Mucosa of gallbladder (tissue), 1 donor: ENCODE measurements around the gene VPS26A. TPM values are rescaled to one million over a fixed set of nuclear protein-coding genes. Genes with fewer than 3 reads are reported as not detected.

Source experiments
- DNase-seq: peaks from one replicate; pipeline ENCODE4 v3.0.0-alpha.2; 2020; ENCODE audit warnings: low spot score
- total RNA-seq: library from RNA; stranded (reverse); gene quantifications from one replicate; pipeline ENCODE4 v1.2.1, GENCODE V29; 2021
- donor health status: DM: no; HTN: no; CAD: no.

VPS26A gene
- total RNA-seq, result 39.7 TPM

DNA sequence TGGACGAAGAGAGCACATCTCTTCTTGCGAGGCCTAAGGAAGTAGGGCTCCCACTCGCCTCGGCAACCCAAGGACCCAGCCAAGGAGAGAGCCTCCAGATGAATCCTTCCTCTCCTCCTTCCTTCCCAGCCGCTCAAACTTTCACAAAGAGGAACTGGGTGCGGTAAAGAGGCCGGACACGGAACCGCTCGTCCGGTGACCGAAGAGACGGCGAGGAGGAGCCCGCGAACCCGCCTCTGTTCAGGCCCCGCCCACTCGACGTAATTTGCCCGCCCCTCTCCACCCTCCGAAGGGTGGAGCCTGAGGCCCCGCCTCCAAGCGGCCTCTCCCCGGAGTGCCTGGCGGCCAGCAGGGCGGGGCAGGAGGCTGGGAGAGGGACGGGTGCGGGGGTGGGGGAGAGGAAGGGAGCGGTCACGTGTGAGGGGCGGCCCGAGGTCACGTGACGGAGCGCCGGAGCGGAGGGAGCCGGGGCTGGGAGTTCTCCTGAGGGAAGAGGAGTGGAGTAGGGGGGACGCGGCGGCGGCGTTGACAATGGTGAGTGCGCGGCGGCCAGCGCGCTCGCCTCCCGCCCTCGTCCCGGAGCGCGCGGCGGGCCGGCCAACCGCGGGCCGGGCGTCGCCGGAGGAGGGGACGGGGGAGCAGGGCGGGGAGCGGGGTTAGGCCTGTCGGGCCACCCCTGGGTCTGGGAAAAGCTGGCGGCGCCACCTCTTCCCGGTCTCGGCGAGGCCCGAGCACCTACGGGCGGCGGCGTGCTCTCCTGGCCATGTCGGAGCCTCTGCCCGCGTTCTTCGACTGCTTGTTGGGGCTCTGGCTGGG, at the start of gene VPS26A:
Gene VPS26A (plus strand): TSS at position 432 of the 816 bp plus-strand sequence. CDS start 100 bp downstream, at position 532.
- DNase-seq, result peak; percentile 99

GRCh38 chr10:69074532-69074931, 49.4 kb upstream of the VPS26A start:
- DNase-seq, result no peak

- DNase-seq, result no peak
Measured at GRCh38 chr10:69075431-69075830, 48.5 kb upstream of the VPS26A start.

DNA sequence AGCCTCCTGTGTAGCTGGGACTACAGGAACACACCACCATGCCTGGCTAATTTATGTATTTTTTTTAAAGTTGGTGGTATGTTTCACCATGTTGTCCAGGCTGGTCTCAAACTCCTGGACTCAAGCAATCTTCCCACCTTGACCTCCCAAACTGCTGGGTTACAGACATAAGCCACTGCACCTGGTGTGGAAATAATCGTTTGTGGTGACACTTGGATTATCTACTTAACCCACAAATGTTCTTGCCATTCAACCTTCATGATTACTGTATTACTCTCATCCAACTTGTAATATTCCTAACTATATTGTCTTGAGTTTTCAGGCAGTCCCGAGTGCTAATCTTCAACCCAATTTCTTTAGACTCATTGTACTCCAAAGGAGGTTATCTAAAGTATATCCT, 45.7 kb upstream of the VPS26A start:
- DNase-seq, result no peak

- DNase-seq, result no peak
Measured at GRCh38 chr10:69080226-69080625, 43.8 kb upstream of the VPS26A start.

GRCh38 chr10:69086001-69086509, 37.9 kb upstream of the VPS26A start:
- no peak for DNase-seq

DNA sequence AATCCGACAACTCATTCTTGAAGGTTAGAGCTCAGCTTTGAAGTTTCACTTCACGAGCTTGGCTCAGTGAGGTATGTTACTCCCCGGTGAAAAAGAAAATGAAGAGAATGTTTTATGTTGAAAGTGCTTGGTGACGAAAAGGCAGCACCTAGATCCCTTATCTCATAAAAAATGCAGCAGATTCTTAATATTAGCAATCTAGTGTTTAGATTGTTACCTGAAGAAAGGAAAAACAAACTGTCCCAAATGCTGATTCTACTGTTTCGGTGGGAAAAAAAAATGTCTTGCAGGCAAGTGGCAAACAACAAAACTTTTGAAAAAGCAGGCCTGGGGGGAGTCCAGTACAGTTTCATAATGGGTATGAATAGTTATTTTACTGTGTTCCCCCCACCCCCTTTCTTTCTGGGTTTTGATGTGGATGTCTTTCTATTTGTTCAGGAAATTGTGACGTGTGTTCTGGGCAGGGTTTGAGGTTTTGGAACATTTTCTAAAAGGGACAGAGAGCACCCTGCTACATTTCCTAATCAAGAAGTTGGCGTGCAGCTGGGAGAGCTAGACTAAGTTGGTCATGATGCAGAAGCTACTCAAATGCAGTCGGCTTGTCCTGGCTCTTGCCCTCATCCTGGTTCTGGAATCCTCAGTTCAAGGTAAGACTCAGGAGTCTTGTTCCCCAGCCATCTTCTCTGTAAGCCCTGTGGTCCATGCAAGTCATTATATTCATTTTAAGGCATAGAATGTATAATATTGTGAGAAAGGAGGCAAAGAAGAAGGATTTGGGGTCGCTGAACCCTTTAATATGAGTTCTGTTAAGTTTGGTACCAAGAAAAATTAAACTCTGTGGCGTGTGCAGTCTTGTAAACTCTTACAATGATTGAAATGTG, 36.1 kb upstream of the VPS26A start, which contains the start of gene SRGN:
Gene SRGN (plus strand): TSS at position 514 of the 881 bp plus-strand sequence. CDS start 55 bp downstream, at position 569.
- peak; percentile 82 for DNase-seq

- DNase-seq, result no peak
Measured at GRCh38 chr10:69088471-69088769, 35.6 kb upstream of the VPS26A start.

- DNase-seq, result no peak
Measured at GRCh38 chr10:69088801-69089501, 35.0 kb upstream of the VPS26A start.

DNA sequence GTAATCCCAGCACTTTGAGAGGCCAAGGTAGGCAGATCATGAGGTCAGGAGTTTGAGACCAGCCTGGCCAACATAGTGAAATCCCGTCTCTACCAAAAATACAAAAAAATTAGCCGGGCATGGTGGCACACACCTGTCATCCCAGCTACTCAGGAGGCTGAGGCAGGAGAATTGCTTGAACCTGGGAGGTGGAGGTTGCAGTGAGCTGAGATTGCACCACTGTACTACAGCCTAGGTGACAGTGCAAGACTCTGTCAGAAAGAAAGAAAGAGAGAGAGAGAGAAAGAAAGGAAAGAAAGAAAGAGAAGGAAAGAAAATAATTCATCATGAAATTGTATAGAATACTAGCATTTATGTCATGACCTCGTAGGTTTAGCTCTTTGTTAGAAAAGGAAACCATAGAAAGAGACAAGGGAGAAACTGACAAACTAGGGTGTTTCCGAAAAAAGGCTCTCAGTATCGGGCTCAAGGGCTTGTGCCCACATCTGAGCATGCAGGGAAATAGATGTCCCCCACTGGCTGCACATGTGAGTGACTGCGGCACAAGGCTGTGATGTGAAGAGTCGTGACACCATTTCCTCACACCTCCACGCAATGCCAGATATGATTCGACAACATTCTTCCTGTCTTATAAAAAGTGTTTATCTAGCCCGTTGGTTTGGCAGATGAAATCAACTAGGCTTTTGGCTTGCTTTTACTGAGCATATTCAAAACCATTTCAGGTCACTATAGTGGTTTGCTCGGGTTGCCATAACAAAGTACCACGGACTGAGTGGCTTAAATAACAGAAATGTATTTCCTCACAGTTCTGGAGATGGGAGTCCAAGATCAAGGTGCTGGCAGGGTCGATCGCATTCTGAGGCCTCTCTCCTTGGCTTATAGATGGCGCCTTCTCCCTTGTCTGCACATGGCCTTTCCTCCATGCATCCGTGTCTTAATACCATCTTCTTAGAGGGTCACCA, 34.1 kb upstream of the VPS26A start:
- peak; percentile 50 for DNase-seq

- no peak for DNase-seq
Measured at GRCh38 chr10:69090685-69091084, 33.3 kb upstream of the VPS26A start.

DNA sequence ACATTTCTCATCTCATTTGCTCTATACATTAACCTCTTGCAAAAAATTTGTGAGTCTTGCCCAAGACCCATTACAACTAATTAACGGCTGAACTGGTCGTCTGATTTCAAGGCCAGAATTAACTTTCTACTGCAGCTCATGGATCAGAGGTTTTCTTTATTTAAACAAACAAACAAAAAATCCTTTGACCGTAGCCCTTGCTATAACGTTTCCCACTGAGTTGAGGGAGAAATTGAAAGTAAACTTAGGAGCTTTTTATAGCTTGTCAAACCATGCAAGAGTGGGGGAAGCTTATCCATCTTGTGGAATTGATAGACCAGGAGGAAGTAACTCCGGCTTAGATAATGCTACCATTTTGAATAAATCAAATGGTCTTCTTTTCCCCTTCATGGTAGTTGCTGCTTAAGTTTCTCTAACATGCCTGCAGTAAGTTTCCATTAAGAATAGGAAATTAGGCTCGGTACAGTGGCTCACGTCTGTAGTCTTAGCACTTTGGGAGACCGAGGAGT, 32.8 kb upstream of the VPS26A start:
- no peak for DNase-seq

DNA sequence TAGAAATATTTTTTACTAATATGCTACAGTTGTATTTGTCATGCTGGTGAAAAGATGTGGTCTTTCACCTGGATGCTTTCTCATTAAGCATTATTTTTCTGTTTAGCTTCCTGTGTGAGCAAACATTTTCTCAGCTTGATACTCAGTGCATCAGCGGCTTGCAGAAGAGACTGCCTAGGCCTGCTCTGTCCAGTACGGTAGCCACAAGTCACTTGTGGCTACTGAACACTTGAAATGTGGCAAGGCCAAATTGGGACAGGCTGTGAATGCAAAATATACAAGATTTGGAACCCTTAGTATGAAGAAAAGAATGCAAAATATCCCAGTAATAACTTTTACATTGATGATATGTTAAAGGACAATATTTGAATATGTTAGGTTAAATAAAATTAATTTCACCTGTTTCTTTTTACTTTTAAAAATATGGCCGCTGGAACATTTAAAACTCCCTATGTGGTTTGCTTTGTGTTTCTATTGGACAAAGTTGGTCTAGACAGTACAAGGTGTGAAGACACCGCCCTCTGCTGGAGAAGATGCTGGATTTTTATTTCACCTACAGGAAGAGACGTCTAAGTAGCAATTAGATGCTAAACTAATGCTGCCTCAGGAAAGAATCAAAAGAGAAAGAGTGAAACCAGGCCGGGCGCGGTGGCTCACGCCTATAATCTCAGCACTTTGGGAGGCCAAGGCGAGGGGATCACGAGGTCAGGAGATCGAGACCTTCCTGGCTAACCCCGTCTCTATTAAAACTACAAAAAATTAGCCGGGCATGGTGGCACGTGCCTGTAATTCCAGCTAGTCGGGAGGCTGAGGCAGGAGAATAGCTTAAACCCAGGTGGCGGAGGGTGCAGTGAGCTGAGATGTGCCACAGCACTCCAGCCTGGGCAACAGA, 30.8 kb upstream of the VPS26A start:
- DNase-seq, result peak; percentile 91

GRCh38 chr10:69093933-69094332, 30.0 kb upstream of the VPS26A start:
- DNase-seq, result no peak

GRCh38 chr10:69096045-69096444, 27.9 kb upstream of the VPS26A start:
- no peak for DNase-seq

- no peak for DNase-seq
Measured at GRCh38 chr10:69097729-69098128, 26.2 kb upstream of the VPS26A start.

GRCh38 chr10:69100136-69100872, 23.7 kb upstream of the VPS26A start:
- DNase-seq, result no peak

DNA sequence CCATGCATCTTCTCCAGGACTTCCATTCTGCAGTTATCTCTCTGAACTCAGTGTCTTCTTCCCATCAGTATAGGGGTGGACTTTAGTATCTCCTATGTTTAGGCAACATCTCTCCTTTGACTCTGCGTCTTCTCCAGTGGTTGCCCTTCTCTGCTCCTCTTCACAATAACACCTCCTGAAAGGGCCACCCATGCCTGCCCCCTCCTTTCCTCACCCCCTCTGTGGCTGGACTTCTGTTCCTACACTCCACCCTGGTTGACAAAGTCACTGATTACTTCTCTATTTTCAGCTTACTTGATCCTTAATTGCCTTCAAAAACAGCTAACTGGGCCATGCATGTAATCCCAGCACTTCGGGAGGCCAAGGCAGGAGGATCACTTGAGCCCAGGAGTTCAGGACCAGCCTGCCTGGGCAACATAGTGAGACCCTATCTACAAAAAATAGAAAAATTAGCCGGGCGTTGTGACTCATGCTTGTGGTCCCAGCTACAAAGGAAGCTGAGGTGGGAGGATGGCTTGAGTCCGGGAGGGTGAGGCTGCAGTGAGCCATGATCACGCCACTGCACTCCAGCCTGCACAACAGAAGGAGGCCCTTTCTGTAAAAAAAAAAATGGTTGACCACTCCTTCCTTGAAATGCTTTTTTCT, 22.4 kb upstream of the VPS26A start:
- no peak for DNase-seq
